GM10847 (cell line): ENCODE measurements around the gene TET1.

Source experiments
- POLR2A ChIP-seq: IDR thresholded peaks from 2 replicates; pipeline ENCODE4 v1.6.1; 2011; ENCODE audit not compliant: insufficient read length; ENCODE audit errors: extremely low read depth

TET1 gene

DNA sequence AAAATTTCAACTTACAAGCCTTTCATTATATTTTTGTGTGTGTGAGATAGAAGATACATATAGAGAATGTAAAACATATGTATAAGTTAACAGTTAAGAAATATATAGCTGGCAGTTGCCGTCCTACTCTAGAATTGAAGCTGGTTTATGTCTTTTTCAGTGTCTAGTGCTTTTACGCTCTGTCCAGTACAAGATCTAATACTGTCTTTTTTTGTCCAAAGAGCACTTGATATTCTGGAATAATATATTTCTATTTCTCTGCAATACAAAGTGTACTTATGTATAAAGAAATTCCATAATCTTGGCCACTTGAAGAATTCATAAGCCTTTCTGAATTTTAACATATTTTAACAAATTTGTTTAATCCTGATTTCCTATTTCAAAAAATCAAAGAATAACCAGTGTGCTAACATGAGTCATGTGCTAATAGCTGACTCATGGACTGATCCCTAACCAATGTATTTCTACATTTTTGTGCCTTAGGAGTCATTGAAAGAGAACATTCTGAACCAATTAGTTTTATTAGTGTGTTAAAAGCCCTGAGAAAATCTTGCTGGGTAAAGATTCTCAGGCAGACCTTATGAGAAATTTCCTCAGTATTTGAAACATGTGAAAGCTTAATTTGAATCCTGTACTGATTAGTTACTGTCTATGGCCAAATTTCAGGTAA, 87.7 kb downstream of the TET1 start:
- no peak for TF ChIP-seq POLR2A

DNA sequence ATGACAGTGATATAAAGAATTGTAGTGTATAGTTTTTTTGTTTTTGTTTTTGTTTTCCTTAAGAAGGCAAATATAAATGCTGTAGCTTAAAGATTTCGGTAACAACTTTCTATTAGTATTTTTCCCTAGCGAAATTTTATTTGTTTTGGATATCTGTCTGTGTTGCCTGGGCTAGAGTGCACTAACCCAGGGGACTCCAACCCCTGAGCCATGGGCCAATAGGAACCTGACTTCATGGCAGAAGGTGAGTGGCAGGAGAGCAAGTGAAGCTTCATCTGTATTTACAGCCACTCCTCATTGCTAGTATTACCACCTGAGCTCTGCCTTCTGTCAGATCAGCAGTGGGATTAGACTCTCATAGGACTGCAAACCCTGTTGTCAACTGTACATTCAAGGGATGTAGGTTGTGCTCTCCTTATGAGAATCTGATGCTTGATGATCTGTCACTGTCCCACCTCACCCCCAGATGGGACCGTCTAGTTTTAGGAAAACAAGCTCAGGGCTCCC, 95.5 kb downstream of the TET1 start:
- TF ChIP-seq POLR2A, result no peak

DNA sequence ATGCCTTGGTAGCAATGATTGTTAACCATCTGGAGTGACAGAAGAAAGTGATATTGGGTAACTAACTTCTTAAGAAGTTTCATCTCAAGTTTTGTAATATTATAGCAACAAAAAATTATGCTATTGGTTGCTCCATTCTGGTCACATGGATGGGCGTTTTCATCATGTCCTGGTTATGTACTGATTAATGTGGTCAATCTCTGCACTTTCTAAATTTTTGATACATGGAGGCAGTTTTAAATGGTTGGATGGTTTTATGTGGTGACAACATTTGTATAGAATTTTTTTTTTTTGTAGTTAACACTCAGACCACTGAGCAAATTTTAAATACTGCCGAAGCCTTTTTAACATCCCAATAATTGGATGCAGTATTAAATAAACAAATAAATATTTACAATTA, 105.7 kb downstream of the TET1 start:
- no peak for TF ChIP-seq POLR2A

DNA sequence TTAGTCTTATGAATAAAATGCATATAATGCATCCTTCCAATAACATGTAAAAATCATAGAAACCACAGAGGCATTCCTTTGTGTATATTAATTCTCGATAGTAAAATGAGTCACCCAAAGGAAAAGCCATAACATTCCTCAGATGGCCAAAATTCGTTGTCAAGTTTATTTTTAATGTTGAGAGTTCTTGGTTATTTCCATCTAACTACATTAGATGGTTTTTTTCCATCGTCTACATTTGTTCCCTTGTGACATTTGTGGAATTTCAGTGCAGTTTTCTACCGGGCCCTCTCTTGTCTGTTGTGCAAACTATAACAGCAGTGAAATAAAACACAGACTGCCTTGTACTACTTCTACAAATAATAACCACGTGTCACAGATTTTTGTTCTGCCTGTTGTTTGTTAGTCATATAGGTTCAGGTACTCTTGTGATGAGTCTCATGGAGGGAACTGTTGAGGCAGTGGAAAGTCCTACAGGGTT, 106.2 kb downstream of the TET1 start:
- no peak for TF ChIP-seq POLR2A

DNA sequence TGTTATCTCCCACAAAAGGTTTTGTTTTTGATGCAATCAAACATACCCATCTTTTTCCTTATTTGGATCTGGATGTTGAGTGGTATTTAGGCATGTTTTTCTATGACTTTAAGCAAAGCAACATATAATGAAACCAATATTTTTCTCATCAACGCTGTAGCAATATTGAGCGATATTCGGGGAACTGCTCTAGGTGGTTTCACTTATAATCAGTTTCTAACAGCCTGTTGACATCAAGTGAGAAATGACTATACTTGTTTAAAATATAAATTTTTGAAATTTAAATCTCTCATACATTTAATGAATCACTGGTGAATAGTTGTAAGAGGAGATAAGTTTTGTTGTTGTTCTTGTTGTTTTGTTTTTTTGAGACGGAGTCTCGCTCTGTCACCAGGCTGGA, 108.1 kb downstream of the TET1 start:
- TF ChIP-seq POLR2A, result no peak

DNA sequence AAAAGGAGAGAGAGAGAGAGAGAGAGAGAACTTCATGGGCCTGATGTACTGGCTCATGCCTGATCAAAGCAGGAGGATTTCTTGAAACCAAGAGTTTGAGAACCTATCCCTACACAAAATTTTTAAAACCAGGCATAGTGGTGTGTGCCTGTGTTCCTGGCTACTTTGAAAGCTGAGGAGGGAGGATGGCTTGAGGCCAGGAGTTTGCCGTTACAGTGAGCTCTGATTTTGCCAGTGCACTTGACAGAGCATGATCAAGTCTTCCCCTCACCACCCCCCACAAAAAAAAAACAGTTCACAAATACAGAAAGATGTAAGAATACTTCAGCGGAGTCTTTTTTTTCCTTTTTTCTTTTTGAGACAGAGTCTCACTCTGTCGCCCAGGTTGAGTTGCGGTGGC, 108.8 kb downstream of the TET1 start:
- no peak for TF ChIP-seq POLR2A

DNA sequence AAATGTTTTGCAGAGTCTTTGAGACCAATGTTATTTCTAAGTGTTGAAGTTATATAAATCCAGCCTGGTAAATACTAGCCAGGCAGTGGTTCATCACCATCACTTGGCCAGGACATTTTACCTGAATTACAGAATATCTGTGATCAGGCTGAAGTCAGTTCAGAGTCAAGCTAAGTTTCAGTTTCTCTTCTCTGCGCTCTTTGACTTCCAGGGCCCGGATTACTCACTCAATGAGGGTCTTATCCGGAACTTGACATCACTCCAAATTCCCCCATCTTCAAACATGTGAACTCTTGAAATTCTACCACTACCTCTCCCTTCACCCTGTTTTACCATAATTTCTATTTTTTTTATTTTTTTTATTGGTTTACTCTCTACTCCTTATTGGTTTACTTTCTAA, 124.3 kb downstream of the TET1 start:
- TF ChIP-seq POLR2A, result no peak

DNA sequence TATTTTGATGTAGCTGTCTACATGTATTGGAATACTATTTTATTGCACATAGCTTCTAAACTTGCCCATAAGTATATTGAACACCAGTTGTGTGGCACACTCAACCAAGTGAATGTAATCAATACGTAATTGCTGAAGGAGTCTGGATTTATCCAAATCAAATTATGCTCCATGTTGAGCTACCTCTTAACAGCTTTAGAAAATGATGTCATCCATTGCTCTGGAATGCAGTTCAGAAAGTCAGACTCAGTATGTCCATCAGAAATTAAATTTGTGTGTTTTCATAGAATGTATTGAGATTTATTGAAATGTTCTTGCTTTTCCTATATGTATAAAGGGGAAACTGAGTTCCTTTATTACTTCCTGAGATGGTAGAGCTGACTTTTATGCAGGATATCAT, 135.9 kb downstream of the TET1 start:
- no peak for TF ChIP-seq POLR2A

DNA sequence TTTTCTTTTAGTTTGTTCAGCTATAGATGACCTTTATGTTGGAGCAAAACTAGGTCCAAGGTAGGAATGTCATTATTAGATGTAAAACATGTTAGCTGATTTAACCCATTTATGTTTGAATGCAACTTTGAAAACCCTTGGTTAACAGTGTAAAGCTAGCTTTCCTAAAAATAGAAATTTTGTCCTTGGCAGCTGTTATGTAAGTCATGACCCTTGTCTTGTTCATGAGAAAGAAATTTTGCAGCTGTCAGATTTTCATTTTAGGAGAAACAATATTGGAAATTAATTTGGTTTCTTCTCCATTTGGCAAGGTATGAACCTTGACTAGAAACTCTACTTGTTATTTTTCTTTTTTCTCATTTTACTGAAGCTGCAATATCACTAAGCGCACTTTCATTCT, 137.0 kb downstream of the TET1 start:
- TF ChIP-seq POLR2A, result no peak

DNA sequence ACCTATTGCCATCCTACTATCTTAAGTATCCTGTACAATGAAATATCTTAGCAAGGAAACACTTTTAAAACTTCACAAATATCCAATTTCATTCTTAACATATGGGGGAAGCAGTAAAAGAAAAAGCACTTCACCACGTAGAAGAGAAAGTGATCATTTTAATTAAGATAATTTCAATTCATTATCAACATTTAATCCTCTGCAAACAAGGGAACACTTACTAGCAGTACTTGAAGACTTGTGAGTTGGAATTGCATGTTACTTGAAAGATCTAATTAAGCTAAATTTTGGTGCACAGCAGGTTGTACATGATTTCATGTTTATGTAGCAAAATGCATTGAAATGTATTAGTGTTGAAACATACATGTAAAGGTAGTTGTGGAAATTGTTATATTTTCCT, 140.1 kb downstream of the TET1 start:
- TF ChIP-seq POLR2A, result no peak

DNA sequence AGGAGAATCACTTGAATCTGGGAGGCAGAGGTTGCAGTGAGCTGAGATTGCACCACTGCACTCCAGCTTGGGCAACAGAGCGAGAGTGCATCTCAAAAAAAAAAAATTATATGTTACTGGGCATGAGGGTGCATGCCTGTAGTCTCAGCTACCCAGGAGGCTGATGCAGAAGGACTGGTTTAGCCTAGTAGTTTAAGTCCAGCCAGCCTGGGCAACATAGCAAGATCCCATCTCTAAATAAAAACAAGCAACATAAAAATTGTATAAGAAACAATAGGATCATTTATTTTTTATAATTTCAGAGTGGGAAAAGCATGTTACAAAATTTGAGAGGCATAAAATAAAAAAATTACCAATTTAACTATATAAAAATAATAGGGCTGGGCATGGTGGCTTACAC, 145.4 kb downstream of the TET1 start:
- TF ChIP-seq POLR2A, result no peak

DNA sequence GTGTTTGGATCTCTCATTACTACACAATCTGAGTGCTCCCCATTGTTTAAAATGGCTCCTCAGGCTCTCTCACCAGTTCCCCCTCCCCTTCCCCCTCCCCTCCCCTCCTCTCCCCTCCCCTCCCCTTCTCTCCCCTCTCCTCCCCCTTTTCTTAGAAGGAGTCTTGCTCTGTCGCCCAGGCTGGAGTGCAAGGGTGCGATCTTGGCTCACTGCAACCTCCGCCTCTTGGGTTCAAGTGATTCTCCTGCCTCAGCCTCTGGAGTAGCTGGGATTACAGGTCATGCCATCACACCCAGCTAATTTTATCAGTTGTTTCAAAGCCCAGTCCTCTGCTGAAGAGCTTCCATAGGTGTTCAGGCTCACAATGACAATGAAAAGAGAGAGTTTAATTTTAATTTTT, 157.3 kb downstream of the TET1 start:
- no peak for TF ChIP-seq POLR2A

DNA sequence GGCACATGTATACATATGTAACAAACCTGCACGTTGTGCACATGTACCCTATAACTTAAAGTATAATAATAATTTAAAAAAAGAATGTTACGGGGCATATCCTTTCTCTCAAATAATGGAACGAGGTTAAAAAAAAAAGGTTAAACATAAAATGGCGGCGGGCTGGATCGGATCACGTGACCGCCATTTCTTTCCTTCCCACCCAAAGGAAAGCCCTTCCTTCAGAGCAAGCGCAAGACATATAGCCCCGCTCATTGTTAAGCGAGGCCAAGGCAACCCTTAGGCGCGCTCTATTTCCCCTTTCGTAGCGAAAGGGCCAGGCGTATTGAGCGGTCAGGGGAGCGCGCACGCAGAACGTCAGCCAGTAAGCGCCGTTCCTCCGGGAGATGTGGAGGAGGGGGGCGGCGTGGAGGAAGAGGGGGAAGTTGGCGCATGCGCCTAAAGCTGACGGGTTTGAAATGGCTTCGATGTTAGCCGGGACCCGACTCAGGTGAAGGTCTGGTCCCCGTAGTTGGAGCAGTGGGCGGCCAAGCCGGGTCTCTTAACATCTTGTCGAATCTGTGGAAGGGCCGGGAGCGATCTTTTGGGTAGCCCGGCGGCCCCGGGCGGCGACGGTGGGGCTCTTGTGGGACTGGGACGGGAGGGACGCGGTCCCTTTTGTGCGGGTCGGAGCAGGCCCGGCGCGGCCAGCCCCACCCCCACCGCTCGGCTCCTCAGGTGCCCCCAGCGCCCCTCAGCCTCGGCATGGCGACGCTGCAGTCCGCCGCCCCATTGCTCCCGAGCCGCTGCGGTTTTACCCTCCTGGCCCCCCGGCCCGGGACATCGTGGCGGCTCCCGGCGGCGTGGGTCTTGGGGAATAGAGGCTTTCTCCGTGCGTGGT, 160.9 kb downstream of the TET1 start, which contains the start of gene CCAR1:
CCAR1 (plus strand) TSS at position 447 of the 880 bp plus-strand sequence. CDS start 1,266 bp downstream, outside the sequence.
- peak; percentile 64 for TF ChIP-seq POLR2A

DNA sequence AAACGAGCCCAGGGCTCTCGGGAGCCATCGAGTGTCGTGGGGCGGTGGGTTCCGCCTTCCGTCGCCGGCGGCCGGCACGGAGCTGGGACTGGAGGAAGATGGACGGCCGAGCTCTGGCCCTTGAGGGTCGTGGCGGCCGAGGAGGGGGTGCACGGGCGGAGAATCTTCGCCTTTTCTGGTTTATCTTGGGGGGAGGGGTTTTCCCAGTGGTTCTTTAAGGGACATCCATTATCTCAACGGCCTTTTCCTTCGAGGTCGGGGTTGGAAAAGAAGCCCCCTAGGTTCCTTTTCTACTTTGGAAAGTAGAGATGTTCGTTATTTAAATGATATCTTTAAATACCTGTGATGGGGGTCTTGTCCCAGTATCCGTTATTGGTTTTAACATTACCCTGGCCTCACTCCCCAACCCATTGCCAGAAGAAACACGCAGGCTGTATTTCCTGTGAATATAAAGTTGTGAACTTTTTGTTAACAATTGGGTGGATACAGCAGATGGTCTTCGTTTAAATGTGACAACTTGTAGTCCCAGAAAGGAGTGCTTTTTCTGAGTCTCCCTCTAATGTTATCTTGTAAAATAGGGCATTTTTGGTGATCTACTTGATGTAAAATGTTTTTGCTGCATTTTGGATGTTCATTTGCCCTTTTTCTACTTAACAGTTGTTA, 161.7 kb downstream of the TET1 start:
- no peak for TF ChIP-seq POLR2A

DNA sequence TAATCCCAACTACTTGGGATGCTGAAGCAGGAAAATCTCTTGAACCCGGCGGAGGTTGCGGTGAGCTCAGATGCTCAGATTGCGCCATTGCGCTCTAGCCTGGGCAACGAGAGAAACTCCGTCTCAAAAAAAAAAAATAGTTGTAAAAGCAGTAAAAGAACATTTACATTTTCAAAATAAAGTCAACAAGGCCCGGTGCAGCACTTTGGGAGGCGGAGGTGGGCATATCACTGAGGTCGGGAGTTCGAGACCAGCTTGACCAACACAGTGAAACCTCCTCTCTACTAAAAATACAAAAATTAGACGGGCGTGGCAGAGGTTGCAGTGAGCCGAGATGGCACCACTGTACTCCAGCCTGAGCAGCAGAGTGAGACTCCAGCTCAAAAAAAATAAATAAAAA, 164.9 kb downstream of the TET1 start:
- no peak for TF ChIP-seq POLR2A

DNA sequence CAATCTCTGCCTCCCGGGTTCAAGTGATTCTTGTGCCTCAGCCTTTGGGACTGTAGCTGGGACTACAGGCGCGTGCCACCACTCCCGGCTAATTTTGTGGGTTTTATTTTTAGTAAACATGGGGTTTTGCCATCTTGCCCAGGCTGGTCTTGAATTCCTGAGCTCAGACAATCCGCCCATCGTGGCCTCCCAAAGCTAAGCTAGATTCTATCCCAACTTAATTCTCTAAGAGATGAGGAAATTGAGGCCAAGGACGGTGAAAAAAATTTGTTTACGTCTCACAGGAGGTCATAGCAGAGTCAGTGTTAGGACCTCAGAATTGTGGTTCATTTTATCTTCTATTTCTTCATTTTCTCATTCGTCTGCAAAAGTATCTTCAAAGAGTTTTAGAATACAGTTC, 167.0 kb downstream of the TET1 start:
- no peak for TF ChIP-seq POLR2A
